ENCODE measurements around the gene FGF14.

Gene FGF14

DNA sequence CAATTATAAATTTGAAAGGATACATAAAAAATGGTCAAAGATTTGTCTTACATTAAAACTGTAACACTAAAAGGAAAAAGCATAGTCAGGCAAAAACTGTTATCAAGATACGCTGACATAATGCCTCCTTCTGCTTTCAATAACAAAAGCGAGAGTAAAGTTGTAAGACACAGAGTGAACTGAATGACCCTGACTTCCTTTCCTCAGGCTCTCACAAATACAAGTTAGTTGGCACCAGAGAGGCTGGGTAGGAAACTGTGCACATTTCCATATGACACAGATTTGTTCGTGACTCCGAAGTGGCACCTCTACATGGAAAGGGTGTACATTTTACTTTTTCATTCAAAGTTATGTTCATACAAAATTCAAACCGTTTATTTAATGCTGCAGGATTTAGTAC is 15.4 kb downstream of the FGF14 start:
- ATAC-seq (no peak), DNase-seq (no peak)
- no peak overlapping the region for H3K4me3 Mint-ChIP-seq
- H3K27me3 Mint-ChIP-seq: no peaks in the 10 kb centered on the region
- H3K9me3 Mint-ChIP-seq: no peaks in the 10 kb centered on the region
- no peaks in the 10 kb centered on the region for H3K4me1 Mint-ChIP-seq
- H3K27ac Mint-ChIP-seq: no peak overlapping the region

DNA sequence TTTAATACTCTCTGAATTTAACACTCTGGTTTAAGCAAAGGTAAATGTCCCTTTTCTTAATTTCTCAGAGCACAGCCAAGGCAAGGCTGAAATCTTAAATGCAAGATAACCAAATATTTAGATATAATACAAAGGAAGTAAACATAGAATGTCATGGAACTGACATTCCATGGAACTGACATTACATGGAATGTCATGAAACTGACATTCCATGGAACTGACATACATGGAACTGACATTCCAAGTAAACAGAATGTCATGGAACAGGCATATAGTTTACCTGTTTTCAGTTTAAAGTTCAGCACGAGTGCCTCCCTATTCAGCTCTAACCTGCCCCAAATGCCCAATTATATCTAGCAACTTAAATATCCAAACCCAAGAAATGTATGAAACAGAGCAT is 21.8 kb downstream of the FGF14 start:
- H3K27ac Mint-ChIP-seq: no peak overlapping the region
- H3K27me3 Mint-ChIP-seq: peaks cover 6% of the 10 kb centered on the region
- H3K4me3 Mint-ChIP-seq: no peak overlapping the region
- no peaks in the 10 kb centered on the region for H3K4me1 Mint-ChIP-seq
- no peaks in the 10 kb centered on the region for H3K9me3 Mint-ChIP-seq
- DNase-seq: no peak
- no peak for ATAC-seq

DNA sequence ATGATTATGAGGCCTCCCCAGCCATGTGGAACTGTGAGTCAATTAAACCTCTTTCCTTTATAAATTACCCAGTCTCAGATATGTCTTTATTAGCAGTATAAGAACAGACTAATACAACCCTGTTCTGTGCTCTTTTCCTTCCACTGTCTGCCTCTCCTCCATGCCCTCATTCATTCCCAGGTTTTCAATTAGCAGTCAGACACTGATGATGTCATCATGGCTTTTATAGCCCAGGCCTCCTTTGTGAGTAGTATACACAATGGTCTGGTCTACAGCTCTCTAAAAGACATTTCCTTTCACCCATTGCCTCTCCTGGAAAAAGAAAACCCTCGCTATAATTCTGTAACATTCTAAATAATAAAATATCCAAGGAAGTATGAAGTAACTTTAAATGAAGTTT is 25.5 kb downstream of the FGF14 start:
- DNase-seq (no peak), ATAC-seq (no peak)
- no peak overlapping the region for H3K27ac Mint-ChIP-seq
- no peak overlapping the region for H3K4me3 Mint-ChIP-seq
- H3K9me3 Mint-ChIP-seq: no peaks in the 10 kb centered on the region
- H3K27me3 Mint-ChIP-seq: peaks cover 5% of the 10 kb centered on the region
- H3K4me1 Mint-ChIP-seq: no peaks in the 10 kb centered on the region

DNA sequence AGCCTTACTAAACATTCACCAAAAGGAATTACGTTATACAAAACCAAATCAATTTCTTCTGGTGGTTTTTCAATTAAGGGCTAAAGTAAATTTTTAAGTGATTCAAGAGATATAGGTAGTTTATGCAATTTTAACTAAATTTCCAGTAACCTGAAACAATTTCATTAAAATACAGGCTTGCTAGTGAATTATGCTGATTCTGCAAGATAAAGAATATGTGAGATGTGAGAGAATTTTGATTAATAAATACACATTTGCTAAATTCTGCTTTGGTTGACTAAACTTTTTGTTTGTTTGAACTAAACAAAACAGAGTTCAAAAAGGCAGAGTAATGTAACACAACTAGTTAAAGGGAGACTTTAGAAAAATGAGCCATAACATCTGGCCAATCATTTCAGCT is 27.1 kb downstream of the FGF14 start:
- no peaks in the 10 kb centered on the region for H3K27me3 Mint-ChIP-seq
- H3K27ac Mint-ChIP-seq: no peak overlapping the region
- no peak for DNase-seq

DNA sequence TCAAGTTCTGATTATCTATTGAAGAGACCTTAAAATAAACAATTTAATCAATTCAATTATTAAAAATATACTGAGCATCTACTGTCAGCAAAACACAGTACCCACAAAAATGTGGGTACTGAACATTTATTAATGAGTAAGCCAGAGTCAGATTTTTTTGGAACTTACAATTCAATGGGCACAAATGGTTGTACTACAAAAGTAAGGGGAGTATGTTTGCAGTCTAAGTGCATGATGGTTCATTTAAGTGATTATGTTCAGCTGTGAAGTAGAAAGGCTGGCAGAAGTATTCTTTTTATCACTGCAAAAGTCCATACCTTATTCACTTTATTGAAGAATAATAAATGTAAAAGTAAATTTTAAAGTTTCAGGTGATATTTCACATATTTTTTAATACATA is 27.6 kb downstream of the FGF14 start:
- no peaks in the 10 kb centered on the region for H3K27me3 Mint-ChIP-seq
- no peak overlapping the region for H3K4me3 Mint-ChIP-seq
- ATAC-seq (no peak), DNase-seq (no peak)
- H3K27ac Mint-ChIP-seq: no peak overlapping the region
- no peaks in the 10 kb centered on the region for H3K9me3 Mint-ChIP-seq
- no peaks in the 10 kb centered on the region for H3K4me1 Mint-ChIP-seq

More for the DNA sequence above, 27.1 kb downstream of the FGF14 start:
- Mint-ChIP-seq H3K9me3 (no peaks in the 10 kb centered on the region), H3K4me1 (no peaks in the 10 kb centered on the region), H3K4me3 (no peak overlapping the region)
- no peak for ATAC-seq

DNA sequence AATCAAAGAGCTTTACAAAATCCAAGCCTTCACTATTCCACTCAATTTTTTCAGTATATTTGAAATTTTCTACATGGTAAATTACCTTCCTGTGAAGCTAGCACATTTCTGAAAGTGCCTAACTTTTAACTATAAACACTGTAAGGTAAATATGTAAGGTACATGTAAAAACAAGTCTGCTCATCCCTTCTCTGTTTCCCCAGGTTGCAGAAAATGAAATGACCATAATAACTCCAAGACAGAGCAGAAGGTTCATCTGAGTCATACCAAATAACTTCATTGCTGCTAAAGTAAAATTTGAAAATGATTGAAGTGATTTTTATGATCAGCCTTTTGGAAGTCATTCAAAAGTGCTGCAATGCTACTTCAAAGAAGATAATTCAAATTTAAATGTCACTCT is 28.6 kb downstream of the FGF14 start:
- no peak overlapping the region for H3K4me3 Mint-ChIP-seq
- ATAC-seq (no peak), DNase-seq (no peak)
- H3K27ac Mint-ChIP-seq: no peak overlapping the region
- no peaks in the 10 kb centered on the region for H3K4me1 Mint-ChIP-seq
- H3K9me3 Mint-ChIP-seq: no peaks in the 10 kb centered on the region
- H3K27me3 Mint-ChIP-seq: no peaks in the 10 kb centered on the region

DNA sequence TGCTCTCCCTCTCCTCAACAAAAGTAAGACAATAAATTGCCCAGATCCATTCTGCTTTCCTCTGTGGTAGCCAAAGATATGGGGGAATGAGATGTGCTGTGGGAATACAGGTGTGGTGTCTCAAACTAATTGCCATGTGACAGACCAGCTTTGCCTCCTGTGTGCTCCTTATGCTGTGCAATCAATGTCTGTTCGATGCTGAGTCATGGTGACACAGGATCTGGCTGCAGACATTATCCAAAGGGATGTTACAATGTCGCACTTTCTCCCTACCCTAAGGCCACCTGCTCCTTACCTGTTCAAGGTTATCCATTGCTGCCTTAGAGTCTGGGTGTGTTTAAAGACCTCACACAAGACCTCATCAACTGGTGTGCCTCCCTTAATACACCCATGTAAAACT is 32.5 kb downstream of the FGF14 start:
- no peaks in the 10 kb centered on the region for H3K4me1 Mint-ChIP-seq
- peaks cover 7% of the 10 kb centered on the region for H3K27me3 Mint-ChIP-seq
- ATAC-seq (no peak), DNase-seq (no peak)
- H3K9me3 Mint-ChIP-seq: no peaks in the 10 kb centered on the region
- peak overlapping the region in 1 of 2 donors; percentile 74 for H3K27ac Mint-ChIP-seq
- no peak overlapping the region for H3K4me3 Mint-ChIP-seq

DNA sequence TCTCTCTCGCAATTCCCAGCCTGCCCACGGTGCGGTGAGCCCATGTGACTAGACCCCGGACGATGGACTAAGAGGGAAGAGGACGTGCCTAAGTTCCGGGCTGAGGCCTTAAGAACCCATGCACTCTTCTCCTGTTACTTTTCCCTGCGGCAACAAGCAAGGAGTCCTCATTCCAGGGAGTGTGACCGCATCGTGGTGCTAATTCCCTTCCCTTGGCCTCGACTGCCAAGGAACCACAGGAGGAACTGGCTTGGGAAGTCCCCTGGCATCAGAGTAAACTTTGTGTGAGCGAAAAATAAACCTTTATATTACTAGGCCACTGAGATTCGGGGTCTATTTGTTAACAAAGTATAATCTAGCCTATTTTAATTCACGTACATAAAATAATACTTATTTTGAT is 34.0 kb downstream of the FGF14 start:
- ATAC-seq (no peak), DNase-seq (no peak)
- no peaks in the 10 kb centered on the region for H3K9me3 Mint-ChIP-seq
- no peak overlapping the region for H3K4me3 Mint-ChIP-seq
- H3K27me3 Mint-ChIP-seq: peaks cover 13% of the 10 kb centered on the region
- no peak overlapping the region for H3K27ac Mint-ChIP-seq
- no peaks in the 10 kb centered on the region for H3K4me1 Mint-ChIP-seq

DNA sequence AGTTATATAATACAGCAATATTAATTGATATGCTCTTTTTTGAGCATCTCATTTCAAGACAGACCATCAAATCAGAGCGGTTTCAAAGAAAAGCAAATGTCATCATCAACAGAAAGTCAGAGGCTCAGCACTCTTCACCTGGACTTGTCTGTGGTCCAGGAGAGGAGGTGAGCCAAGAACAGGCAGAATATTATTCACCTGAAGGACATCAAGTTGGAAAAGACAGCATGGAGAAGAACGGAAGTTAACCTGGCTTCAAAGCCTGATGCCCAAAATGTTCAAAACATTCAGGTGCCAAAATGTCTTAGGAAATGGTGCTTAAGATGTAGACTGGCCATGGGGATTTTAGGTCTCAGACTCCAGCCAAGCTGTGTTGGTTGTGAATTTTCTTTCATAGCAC is 40.7 kb downstream of the FGF14 start:
- peaks cover 25% of the 10 kb centered on the region for H3K27me3 Mint-ChIP-seq

DNA sequence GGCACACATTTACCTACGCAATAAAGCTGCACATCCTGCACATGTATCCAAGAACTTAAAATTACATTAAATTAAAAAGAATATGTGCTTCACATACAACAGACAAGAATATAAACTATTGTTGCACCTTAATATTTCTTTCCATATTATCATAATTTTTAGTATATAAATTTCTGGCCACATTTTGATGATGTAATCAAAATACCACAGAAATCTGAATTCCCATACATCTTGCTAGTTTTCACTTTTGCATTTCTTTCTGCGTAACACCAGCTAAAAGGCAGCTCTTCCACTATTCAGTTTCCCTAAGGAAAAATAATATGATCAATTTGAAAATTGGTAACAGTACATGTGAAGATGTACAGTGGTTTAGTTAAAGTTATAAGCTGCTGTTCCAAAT is 42.6 kb downstream of the FGF14 start:
- no peak for ATAC-seq
- H3K27me3 Mint-ChIP-seq: peaks cover 17% of the 10 kb centered on the region
- no peaks in the 10 kb centered on the region for H3K4me1 Mint-ChIP-seq
- no peak overlapping the region for H3K4me3 Mint-ChIP-seq
- DNase-seq: no peak
- no peaks in the 10 kb centered on the region for H3K9me3 Mint-ChIP-seq
- no peak overlapping the region for H3K27ac Mint-ChIP-seq

More for the DNA sequence above, 40.7 kb downstream of the FGF14 start:
- DNase-seq: no peak
- Mint-ChIP-seq H3K27ac (no peak overlapping the region), H3K9me3 (no peaks in the 10 kb centered on the region), H3K4me3 (no peak overlapping the region), H3K4me1 (no peaks in the 10 kb centered on the region)
- no peak for ATAC-seq

DNA sequence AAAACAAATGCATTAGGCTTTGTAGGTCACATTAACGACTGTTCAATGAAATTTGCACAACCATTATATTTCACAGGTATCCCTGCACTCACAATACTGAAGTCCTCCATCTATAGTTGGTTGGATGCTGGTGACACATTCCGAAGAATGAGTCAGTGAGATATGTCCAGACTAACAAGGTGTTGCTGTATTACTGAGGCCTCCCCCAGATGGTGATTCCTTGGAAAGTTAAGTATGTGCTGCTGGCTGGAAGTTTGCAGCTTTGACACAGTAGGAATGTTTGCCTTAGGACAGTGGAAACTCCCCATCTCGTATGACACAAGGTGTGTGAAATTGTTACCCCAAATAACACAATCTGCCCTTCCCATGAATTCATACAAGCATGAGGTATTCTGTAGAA is 46.6 kb downstream of the FGF14 start:
- H3K27ac Mint-ChIP-seq: no peak overlapping the region
- DNase-seq (no peak), ATAC-seq (no peak)
- no peaks in the 10 kb centered on the region for H3K27me3 Mint-ChIP-seq
- peaks cover 0 to 4% of the 10 kb centered on the region in 2 donors for H3K9me3 Mint-ChIP-seq
- H3K4me3 Mint-ChIP-seq: no peak overlapping the region
- no peaks in the 10 kb centered on the region for H3K4me1 Mint-ChIP-seq

DNA sequence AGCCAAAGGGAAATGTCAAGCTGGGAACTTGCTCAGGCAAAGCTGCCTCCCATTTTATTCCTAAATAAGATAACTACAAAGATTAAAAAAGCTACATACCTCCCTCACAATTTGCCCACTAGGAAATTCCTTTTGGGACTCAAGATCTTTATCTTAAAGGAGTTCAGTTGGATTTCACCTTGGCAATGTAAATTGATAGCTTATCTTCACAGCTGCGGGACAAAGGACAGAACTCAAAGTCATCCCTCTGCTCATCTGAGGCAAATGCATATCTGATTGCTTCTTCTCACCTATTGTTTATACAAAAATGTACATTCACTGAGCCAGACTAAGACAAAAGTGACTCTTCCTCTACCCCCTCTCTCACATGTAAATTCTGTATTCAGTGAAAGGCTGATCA is 47.8 kb downstream of the FGF14 start:
- Mint-ChIP-seq H3K4me3 (no peak overlapping the region), H3K4me1 (no peaks in the 10 kb centered on the region), H3K27me3 (no peaks in the 10 kb centered on the region), H3K9me3 (peaks cover 0 to 4% of the 10 kb centered on the region in 2 donors), H3K27ac (no peak overlapping the region)
- DNase-seq (no peak), ATAC-seq (no peak)

DNA sequence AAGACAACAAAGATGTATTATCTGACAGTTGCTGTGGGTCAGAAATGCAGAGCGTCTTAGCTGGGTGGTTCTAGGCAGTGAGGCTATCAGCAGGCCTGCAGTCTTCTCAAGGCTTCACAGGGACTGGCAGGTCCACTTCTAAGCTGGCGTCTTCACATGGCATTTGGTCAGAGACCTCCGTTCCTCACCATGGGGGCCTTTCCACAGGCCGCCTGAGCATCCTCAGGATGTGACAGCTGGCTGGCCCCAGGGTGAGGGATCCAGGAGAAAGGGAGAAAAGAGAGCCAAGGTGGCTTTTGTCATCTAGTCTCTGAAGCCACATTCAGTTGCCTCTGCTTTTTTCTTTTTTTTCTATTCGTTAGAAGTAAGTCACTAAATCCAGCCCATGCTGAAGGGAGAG is 50.3 kb downstream of the FGF14 start:
- H3K9me3 Mint-ChIP-seq: peaks cover 0 to 4% of the 10 kb centered on the region in 2 donors
- no peak for DNase-seq
- H3K4me3 Mint-ChIP-seq: no peak overlapping the region
- H3K27ac Mint-ChIP-seq: no peak overlapping the region
- H3K27me3 Mint-ChIP-seq: peaks cover 8% of the 10 kb centered on the region
- no peak for ATAC-seq
- no peaks in the 10 kb centered on the region for H3K4me1 Mint-ChIP-seq

DNA sequence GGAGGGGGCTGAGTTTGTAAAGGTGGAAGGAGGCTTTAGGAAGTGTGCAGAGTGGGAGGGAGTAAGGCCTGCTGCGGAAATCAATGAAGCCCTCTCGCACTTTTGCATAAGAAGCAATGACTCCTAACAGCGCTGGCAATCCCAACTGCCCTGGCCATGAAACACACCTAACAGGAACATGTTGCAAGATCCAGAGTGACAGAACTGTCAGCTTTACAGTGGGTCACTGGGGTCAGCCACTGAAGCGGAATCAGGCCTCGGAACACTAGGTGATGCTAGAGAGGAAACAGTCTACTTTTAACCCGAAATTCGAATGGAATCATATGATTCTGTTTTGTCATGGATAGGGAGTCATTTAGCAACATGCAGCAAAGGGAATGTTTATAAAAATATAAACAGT is 54.4 kb downstream of the FGF14 start:
- Mint-ChIP-seq H3K9me3 (no peaks in the 10 kb centered on the region), H3K27me3 (peaks cover 8% of the 10 kb centered on the region), H3K4me1 (no peaks in the 10 kb centered on the region), H3K27ac (no peak overlapping the region), H3K4me3 (no peak overlapping the region)
- no peak for ATAC-seq
- DNase-seq: no peak

DNA sequence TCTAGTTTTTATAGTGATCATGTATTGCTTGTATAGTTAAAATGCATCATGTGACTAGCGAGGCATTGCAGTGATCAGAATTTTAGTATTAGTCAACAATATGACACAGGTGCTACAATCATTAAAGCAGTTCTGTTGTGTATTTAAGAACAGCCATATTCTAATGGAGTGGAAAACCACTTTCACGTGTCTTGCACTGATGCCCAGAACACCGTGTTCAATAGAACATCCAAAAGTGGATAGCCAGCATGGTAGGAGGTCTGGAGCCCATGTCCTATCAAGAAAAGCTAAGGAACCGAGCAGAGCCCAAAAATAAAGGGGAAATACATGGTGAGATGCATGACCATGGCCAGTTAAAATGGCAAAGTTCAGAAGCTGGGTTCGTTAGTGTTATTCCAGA is 55.1 kb downstream of the FGF14 start:
- Mint-ChIP-seq H3K27ac (no peak overlapping the region), H3K4me1 (no peaks in the 10 kb centered on the region), H3K9me3 (no peaks in the 10 kb centered on the region), H3K27me3 (peaks cover 8% of the 10 kb centered on the region), H3K4me3 (no peak overlapping the region)
- no peak for ATAC-seq
- DNase-seq: no peak

DNA sequence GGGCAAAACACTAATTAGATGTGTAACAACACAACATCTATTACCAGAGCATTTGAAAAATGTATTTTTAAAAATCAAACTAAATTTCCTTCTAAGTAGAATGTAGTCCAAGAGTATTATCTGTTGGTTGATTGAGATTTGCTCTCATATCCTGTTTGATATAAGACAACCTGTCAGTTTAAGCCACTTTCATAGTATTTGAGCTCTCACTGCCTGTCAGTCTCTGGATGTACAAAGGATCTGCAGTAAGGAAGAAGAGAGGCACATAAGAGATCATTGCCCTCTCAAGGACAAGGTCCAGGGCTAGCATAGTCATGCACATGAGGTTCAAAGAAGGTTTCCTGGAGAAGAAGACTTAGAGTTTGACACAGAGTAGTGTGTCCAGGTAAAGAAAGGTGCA is 57.4 kb downstream of the FGF14 start:
- Mint-ChIP-seq H3K27me3 (peaks cover 8% of the 10 kb centered on the region), H3K27ac (no peak overlapping the region), H3K4me1 (no peaks in the 10 kb centered on the region), H3K4me3 (no peak overlapping the region), H3K9me3 (no peaks in the 10 kb centered on the region)
- ATAC-seq: no peak
- no peak for DNase-seq

DNA sequence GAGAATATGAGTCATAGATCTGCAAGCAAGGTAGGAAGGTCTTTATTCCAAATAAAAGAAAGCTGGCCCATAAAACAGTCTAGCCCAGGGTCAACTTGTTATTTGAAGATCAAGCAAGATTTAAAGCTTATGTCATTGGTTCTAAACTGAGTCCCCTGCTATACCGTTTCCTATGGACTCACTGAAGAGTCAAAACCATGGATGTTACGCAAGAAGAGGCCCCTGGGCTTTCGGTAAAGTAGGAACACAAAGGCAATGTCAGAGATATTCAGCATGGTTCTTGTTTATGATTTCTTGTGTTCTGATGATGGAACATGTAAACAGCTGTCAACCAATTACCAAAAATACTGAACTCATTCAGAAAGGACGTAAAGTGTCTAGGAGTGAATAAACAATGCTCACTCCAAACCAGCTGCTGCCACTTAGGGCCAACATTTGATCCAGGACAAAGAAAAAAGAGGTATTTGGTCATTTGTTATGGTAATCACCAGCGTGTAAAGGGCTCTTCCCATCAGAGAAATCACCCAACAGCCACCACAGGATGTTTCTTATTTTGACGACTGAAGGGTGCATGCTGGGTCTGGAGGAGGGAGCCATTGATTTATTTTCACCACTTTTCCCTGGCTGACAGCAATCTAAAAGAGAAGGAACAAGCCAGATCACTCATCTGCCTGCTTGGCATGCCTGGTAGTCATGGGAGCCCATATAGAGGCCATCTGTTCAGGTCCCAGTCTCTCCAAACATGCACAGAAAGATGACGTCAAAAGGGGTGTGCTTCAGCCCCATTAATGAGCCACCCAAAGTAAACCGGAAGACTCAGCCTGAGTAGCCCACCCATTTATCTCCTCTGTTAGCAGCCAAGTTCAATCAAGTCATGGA is 68.3 kb downstream of the FGF14 start:
- no peaks in the 10 kb centered on the region for H3K9me3 Mint-ChIP-seq
- H3K27me3 Mint-ChIP-seq: peaks cover 48% of the 10 kb centered on the region
- no peak overlapping the region for H3K4me3 Mint-ChIP-seq
- H3K27ac Mint-ChIP-seq: no peak overlapping the region
- DNase-seq: no peak
- H3K4me1 Mint-ChIP-seq: no peaks in the 10 kb centered on the region
- no peak for ATAC-seq
